H1 (cell line): Measurements from ENCODE around the gene COLQ. TPM values are rescaled to one million over a fixed set of nuclear protein-coding genes. Genes with fewer than 3 reads are reported as not detected.

Source experiments
- CTCF ChIA-PET: fragments of 300-600 bp; sonication (Branson Sonifier 250); formaldehyde crosslinking; loops from one replicate; lab custom pipeline; 2021; ENCODE audit not compliant: partially characterized antibody; lab: Charles Lee
- POLR2A ChIA-PET: fragments of 300-600 bp; sonication (Branson Sonifier 250); formaldehyde crosslinking; loops from one replicate; lab custom pipeline; 2021; ENCODE audit warnings: inconsistent platforms; ENCODE audit not compliant: partially characterized antibody; lab: Charles Lee
- DNase-seq, 2 experiments: peaks; one replicate each; pipeline versions ENCODE4 v3.0.0 to v3.0.0-alpha.2; 2010 to 2022; ENCODE audit warnings: low spot score in 2 of 2, low read depth in 1 of 2, mixed read lengths in 1 of 2
- FAIRE-seq: peaks from 2 replicates; lab custom pipeline; 2011; peaks lifted over from hg19 to GRCh38; lab: Jason Lieb, UNC
- H2AFZ ChIP-seq: 2 replicates; pipeline ENCODE4 v1.8.1; 2012; ENCODE audit warnings: low read length, inconsistent platforms
- H2AK5ac ChIP-seq: 2 replicates; pipeline ENCODE4 v1.6.1; 2013; ENCODE audit warnings: low read depth, low read length
- H2BK120ac ChIP-seq: replicated peaks from 2 replicates; pipeline ENCODE3; 2013; ENCODE audit warnings: low read depth, low read length, inconsistent platforms
- H2BK12ac ChIP-seq: 2 replicates; pipeline ENCODE4 v1.6.1; 2013; ENCODE audit warnings: low read depth, low read length
- H2BK15ac ChIP-seq: 2 replicates; pipeline ENCODE4 v1.6.1; 2013; ENCODE audit warnings: low read length
- H2BK20ac ChIP-seq: 2 replicates; pipeline ENCODE4 v1.6.1; 2013; ENCODE audit warnings: low read length
- H2BK5ac ChIP-seq: 2 replicates; pipeline ENCODE4 v1.6.1; 2013; ENCODE audit warnings: low read depth, low read length
- H3K14ac ChIP-seq: 2 replicates; pipeline ENCODE4 v1.6.1; 2013; ENCODE audit warnings: inconsistent platforms; ENCODE audit not compliant: insufficient read length
- H3K18ac ChIP-seq: 2 replicates; pipeline ENCODE4 v1.6.1; 2013; ENCODE audit warnings: low read length; ENCODE audit errors: extremely low read depth
- H3K23ac ChIP-seq: 2 replicates; pipeline ENCODE4 v1.6.1; 2013; ENCODE audit warnings: inconsistent platforms; ENCODE audit not compliant: insufficient read length
- H3K23me2 ChIP-seq: 2 replicates; pipeline ENCODE4 v1.6.1; 2013; ENCODE audit warnings: low read depth, low read length
- H3K27ac ChIP-seq: 2 replicates; pipeline ENCODE4 v1.6.1; 2011; ENCODE audit warnings: low read depth, low read length, inconsistent platforms
- H3K27me3 ChIP-seq, 4 experiments: replicated peaks in 1 of 4; 1 replicate in 1 of 4; 2 replicates in 3 of 4; pipeline versions ENCODE4 v1.6.1 to v1.8.1; 2011 to 2013; ENCODE audit warnings: low read length in 3 of 4, mild to moderate bottlenecking in 3 of 4, inconsistent platforms in 2 of 4, mixed read lengths in 2 of 4, moderate library complexity in 1 of 4; ENCODE audit not compliant: control insufficient read depth in 3 of 4, insufficient read depth in 3 of 4; ENCODE audit errors: extremely low read depth in 1 of 4
- H3K36me3 ChIP-seq, 4 experiments: 2 replicates each; pipeline versions ENCODE4 v1.6.1 to v1.8.1; 2011 to 2013; ENCODE audit warnings: mild to moderate bottlenecking in 4 of 4, low read length in 3 of 4, moderate library complexity in 2 of 4, control low read depth in 1 of 4, inconsistent platforms in 1 of 4; ENCODE audit not compliant: insufficient read depth in 4 of 4, control insufficient read depth in 2 of 4
- H3K4ac ChIP-seq: replicated peaks from 2 replicates; pipeline ENCODE3; 2013; ENCODE audit warnings: low read length, low read depth, mixed read lengths, inconsistent platforms; ENCODE audit not compliant: insufficient read length
- H3K4me1 ChIP-seq, 4 experiments: replicated peaks in 1 of 4; 1 replicate in 1 of 4; 2 replicates in 3 of 4; pipeline versions ENCODE4 v1.6.1 to v1.8.1; 2011 to 2013; ENCODE audit warnings: low read length in 3 of 4, inconsistent platforms in 2 of 4, mixed read lengths in 1 of 4; ENCODE audit not compliant: insufficient read depth in 4 of 4, control insufficient read depth in 3 of 4
- H3K4me2 ChIP-seq, 2 experiments: 2 replicates each; pipeline versions ENCODE4 v1.6.1 to v1.8.1; 2011 to 2013; ENCODE audit warnings: low read depth in 2 of 2, low read length in 2 of 2, control low read depth in 1 of 2, inconsistent platforms in 1 of 2, mild to moderate bottlenecking in 1 of 2; ENCODE audit not compliant: insufficient read depth in 1 of 2
- H3K4me3 ChIP-seq, 4 experiments: fragments of 200-600, 300-600 bp in 1 of 4; sonication (generic), shearing (Covaris generic), sonication (Bioruptor Twin) in 1 of 4; 2 replicates each; pipeline versions ENCODE4 v1.5.1 to v1.8.1; 2011 to 2016; ENCODE audit warnings: low read length in 4 of 4, low read depth in 3 of 4, control low read depth in 2 of 4, inconsistent platforms in 2 of 4, mild to moderate bottlenecking in 2 of 4, mixed read lengths in 1 of 4, moderate library complexity in 1 of 4; ENCODE audit not compliant: insufficient read depth in 2 of 4; ENCODE audit errors: extremely low read depth in 1 of 4
- H3K56ac ChIP-seq: replicated peaks from 2 replicates; pipeline ENCODE3; 2013; ENCODE audit warnings: low read depth, mild to moderate bottlenecking, mixed read lengths, low read length, inconsistent platforms; ENCODE audit not compliant: insufficient read length
- H3K79me1 ChIP-seq: 2 replicates; pipeline ENCODE4 v1.6.1; 2013; ENCODE audit warnings: low read depth, low read length, control low read depth
- H3K79me2 ChIP-seq, 2 experiments: 2 replicates each; pipeline versions ENCODE4 v1.6.1 to v1.8.1; 2012 to 2013; ENCODE audit warnings: low read length in 2 of 2, mild to moderate bottlenecking in 2 of 2, inconsistent platforms in 1 of 2; ENCODE audit not compliant: insufficient read depth in 2 of 2, control insufficient read depth in 1 of 2
- H3K9ac ChIP-seq, 4 experiments: replicated peaks in 1 of 4; 1 replicate in 1 of 4; 2 replicates in 3 of 4; pipeline versions ENCODE4 v1.6.1 to v1.8.1; 2011 to 2013; ENCODE audit warnings: low read depth in 3 of 4, low read length in 3 of 4, control low read depth in 2 of 4, mild to moderate bottlenecking in 2 of 4, moderate library complexity in 2 of 4, inconsistent platforms in 1 of 4; ENCODE audit errors: extremely low read depth in 1 of 4
- H3K9me3 ChIP-seq, 2 experiments: 2 replicates each; pipeline versions ENCODE4 v1.6.1 to v1.8.1; 2012 to 2013; ENCODE audit warnings: mild to moderate bottlenecking in 2 of 2, moderate library complexity in 2 of 2, control low read depth in 1 of 2, inconsistent platforms in 1 of 2, low read depth in 1 of 2, low read length in 1 of 2, mixed read lengths in 1 of 2; ENCODE audit not compliant: insufficient read depth in 2 of 2
- H4K20me1 ChIP-seq, 2 experiments: replicated peaks in 1 of 2; 2 replicates each; pipeline versions ENCODE3 to v1.8.1; 2011 to 2013; ENCODE audit warnings: inconsistent platforms in 2 of 2, low read length in 2 of 2, mild to moderate bottlenecking in 1 of 2; ENCODE audit not compliant: insufficient read depth in 2 of 2, control insufficient read depth in 1 of 2
- H4K5ac ChIP-seq: 2 replicates; pipeline ENCODE4 v1.6.1; 2013; ENCODE audit warnings: low read length, low read depth, mixed read lengths, inconsistent platforms; ENCODE audit not compliant: insufficient read length
- H4K8ac ChIP-seq: 2 replicates; pipeline ENCODE4 v1.8.0; 2013; ENCODE audit warnings: mild to moderate bottlenecking, moderate library complexity, low read length, inconsistent platforms; ENCODE audit not compliant: insufficient read depth; ENCODE audit errors: extremely low read depth
- H4K91ac ChIP-seq: replicated peaks from 2 replicates; pipeline ENCODE3; 2013; ENCODE audit warnings: low read length, mixed read lengths, inconsistent platforms; ENCODE audit not compliant: insufficient read length
- KDM4A ChIP-seq: IDR thresholded peaks from one replicate; pipeline ENCODE4 v1.7.1; 2012; ENCODE audit warnings: low read depth, mild to moderate bottlenecking, moderate library complexity, low read length, inconsistent platforms; ENCODE audit not compliant: severe bottlenecking
- PHF8 ChIP-seq: fragments of 200-600 bp; sonication (generic); conservative IDR thresholded peaks from 2 replicates; pipeline ENCODE4 v1.7.1; 2012; ENCODE audit warnings: low read depth, mild to moderate bottlenecking, inconsistent platforms, low read length, moderate library complexity
- RFX5 ChIP-seq: IDR thresholded peaks from 2 replicates; pipeline ENCODE4 v1.6.1; 2011; ENCODE audit warnings: low read depth, low read length, improper control_type of control experiment, borderline replicate concordance
- RNF2 ChIP-seq: fragments of 200-900, 300-1000 bp; sonication (generic); IDR thresholded peaks from 2 replicates; pipeline ENCODE4 v1.7.1; 2016; ENCODE audit warnings: borderline replicate concordance, low read depth, mild to moderate bottlenecking, antibody characterized with exemption, low read length; ENCODE audit not compliant: poor library complexity, severe bottlenecking; ENCODE audit errors: missing control alignments
- SIRT6 ChIP-seq: IDR thresholded peaks from one replicate; pipeline ENCODE4 v1.7.1; 2012; ENCODE audit warnings: low read length, inconsistent platforms
- SRF ChIP-seq: IDR thresholded peaks from 2 replicates; pipeline ENCODE4 v1.6.1; 2011; ENCODE audit warnings: mild to moderate bottlenecking, low read depth, low read length, moderate library complexity
- SUZ12 ChIP-seq: fragments of 200-600 bp; sonication (generic); IDR thresholded peaks from 2 replicates; pipeline ENCODE4 v1.6.1; 2012; ENCODE audit warnings: mild to moderate bottlenecking, inconsistent platforms, low read length, moderate library complexity, mixed read lengths
- TBP ChIP-seq: IDR thresholded peaks from 2 replicates; pipeline ENCODE4 v1.6.1; 2011; ENCODE audit warnings: low read depth, low read length, improper control_type of control experiment
- WGBS, 2 experiments: shearing (Covaris generic) in 1 of 2; methylation state at CpG; one replicate each; pipeline versions ENCODE4 v1.1.6 to v1.1.7; 2013 to 2015; ENCODE audit warnings: low lambda C conversion rate in 2 of 2, mixed read lengths in 2 of 2, inconsistent platforms in 1 of 2, low coverage in 1 of 2, missing lambda C conversion rate in 1 of 2; ENCODE audit not compliant: insufficient replicate concordance in 2 of 2, insufficient coverage in 1 of 2, insufficient read length in 1 of 2; ENCODE audit errors: extremely low coverage in 1 of 2, missing lambda C conversion rate in 1 of 2; 5-methylcytosine and 5-hydroxymethylcytosine counted together
- polyA plus RNA-seq, 7 experiments: library from polyadenylated mRNA; depleted of rRNA in 3 of 7; stranded (reverse) in 5 of 7; unstranded in 2 of 7; fragments of >200 nt in 5 of 7; fragments of 200-250 nt in 2 of 7; gene quantifications; 1 replicate in 5 of 7; 2 replicates in 1 of 7; 4 replicates in 1 of 7; pipeline versions ENCODE4 v1.2.1 to v1.2.3, GENCODE V29; 2011 to 2013; ENCODE audit warnings: missing spikeins in 2 of 7, mixed read lengths in 2 of 7
- total RNA-seq: library from RNA; stranded (reverse); fragmentation: NEBNext Ultra II Directional; extraction: Animal tissue kit (Norgen Biotek cat#: 25700); gene quantifications from 2 replicates; pipeline ENCODE4 v1.2.1, GENCODE V29; 2021
- TF ChIP-seq, protein P1 (sequence below): IDR thresholded peaks from 2 replicates; pipeline ENCODE4 v1.6.1; 2011; ENCODE audit warnings: low read length, improper control_type of control experiment
- TF ChIP-seq, protein P2 (sequence below): IDR thresholded peaks from 2 replicates; pipeline ENCODE4 v1.6.1; 2011; ENCODE audit warnings: low read depth, mild to moderate bottlenecking, low read length; ENCODE audit not compliant: insufficient read depth

Gene COLQ
- total and polyA plus RNA-seq, 2 of the 8 experiments (the other 6 are each of a cell fraction or from before 2014, with no cell fraction given) = 1.5 to 1.9 TPM

DNA sequence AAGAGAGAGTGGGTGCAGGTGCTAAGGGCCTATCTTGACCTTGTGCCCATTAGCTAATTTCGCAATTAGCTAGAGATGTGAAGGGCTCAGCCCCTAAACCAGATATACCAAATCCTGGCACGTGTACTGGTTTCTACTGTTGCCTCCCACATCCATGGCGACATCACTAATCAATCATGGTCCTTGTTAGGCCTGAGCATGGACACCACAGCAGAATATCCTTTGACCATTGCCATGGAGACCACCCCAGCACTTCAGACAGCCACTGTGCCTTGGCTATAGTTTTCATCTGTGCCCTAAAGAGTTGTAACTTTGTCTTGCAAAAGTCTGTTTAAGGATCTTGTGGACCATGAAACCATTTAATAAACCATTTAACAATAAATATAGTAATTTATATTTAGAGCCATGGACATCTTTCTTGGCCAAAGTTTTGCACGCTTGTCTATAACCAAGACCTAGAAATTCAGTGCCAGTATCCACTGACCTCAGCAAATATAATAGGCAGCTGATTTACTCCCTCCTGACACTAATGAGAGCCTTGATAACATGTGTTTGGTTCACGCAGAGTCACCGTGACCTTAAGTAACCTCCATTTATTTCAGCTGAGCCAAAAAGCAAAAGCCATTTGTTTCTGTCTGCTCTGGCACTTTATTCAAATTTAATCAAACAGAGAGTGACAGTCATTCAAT lies 43.4 kb downstream of the COLQ start:
- no peak overlapping the region for H3K14ac ChIP-seq
- DNase-seq = no peak
- H4K8ac ChIP-seq = no peak overlapping the region
- no peak overlapping the region for H2BK12ac ChIP-seq
- TF ChIP-seq, protein P1, sequence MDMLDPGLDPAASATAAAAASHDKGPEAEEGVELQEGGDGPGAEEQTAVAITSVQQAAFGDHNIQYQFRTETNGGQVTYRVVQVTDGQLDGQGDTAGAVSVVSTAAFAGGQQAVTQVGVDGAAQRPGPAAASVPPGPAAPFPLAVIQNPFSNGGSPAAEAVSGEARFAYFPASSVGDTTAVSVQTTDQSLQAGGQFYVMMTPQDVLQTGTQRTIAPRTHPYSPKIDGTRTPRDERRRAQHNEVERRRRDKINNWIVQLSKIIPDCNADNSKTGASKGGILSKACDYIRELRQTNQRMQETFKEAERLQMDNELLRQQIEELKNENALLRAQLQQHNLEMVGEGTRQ = no peak
- TF ChIP-seq RNF2 (no peak), RFX5 (no peak), KDM4A (no peak), TBP (no peak), PHF8 (no peak), SIRT6 (no peak), SRF (no peak), SUZ12 (no peak)
- TF ChIP-seq, protein P2, sequence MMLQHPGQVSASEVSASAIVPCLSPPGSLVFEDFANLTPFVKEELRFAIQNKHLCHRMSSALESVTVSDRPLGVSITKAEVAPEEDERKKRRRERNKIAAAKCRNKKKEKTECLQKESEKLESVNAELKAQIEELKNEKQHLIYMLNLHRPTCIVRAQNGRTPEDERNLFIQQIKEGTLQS = no peak
- no peaks in the 10 kb centered on the region for H4K20me1 ChIP-seq
- no peak overlapping the region for H2BK15ac ChIP-seq
- no peaks in the 10 kb centered on the region for H3K9me3 ChIP-seq
- H2BK5ac ChIP-seq = no peak overlapping the region
- no peak overlapping the region for H3K4me2 ChIP-seq
- no peak overlapping the region for H2AFZ ChIP-seq
- ChIA-PET CTCF (interaction anchor here (0.6 to 1.8 kb wide), 5 partner anchors 12 to 213 kb away, joined by 3 to 4 read pairs (median 3); no protein-coding TSS in a partner anchor), POLR2A (no interaction called here)
- no peak overlapping the region for H3K9ac ChIP-seq
- no peak overlapping the region for H3K23ac ChIP-seq
- H3K79me2 ChIP-seq = no peaks in the 10 kb centered on the region
- H2BK20ac ChIP-seq = no peak overlapping the region
- no peak overlapping the region for H2BK120ac ChIP-seq
- H3K4me1 ChIP-seq = peaks cover 0 to 2% (median 0%) of the 10 kb centered on the region in 4 experiments; a peak in 1 of 7 replicates
- no peaks in the 10 kb centered on the region for H3K23me2 ChIP-seq
- H4K5ac ChIP-seq = no peak overlapping the region
- H3K4ac ChIP-seq = no peak overlapping the region
- H2AK5ac ChIP-seq = no peak overlapping the region
- H3K56ac ChIP-seq = no peak overlapping the region
- H3K36me3 ChIP-seq = no peaks in the 10 kb centered on the region
- H4K91ac ChIP-seq = no peak overlapping the region
- H3K4me3 ChIP-seq = no peak overlapping the region
- H3K27me3 ChIP-seq = no peaks in the 10 kb centered on the region
- no peak for FAIRE-seq
- no peaks in the 10 kb centered on the region for H3K79me1 ChIP-seq
- 72% methylated on average over 6 of the region's 6 CpGs; no CpG with 5 or more reads in 1 of the 2 experiments for WGBS, 2 experiments
- H3K27ac ChIP-seq = no peak overlapping the region
- H3K18ac ChIP-seq = no peak overlapping the region
